C4-2B (cell line): ENCODE data around the gene MT1G.

Experiments
- ZFX ChIP-seq: fragments of 450-650 bp; IDR thresholded peaks from 2 replicates; pipeline ENCODE4 v1.6.1; 2017
- TF ChIP-seq, protein P1 (sequence below): fragments of 450-650 bp; conservative IDR thresholded peaks from 2 replicates; pipeline ENCODE4 v1.5.1; 2017; ENCODE audit warnings: mild to moderate bottlenecking

GRCh38 chr16:56636616-56637413 is 31.1 kb downstream of the MT1G start:
- TF ChIP-seq, protein P1, sequence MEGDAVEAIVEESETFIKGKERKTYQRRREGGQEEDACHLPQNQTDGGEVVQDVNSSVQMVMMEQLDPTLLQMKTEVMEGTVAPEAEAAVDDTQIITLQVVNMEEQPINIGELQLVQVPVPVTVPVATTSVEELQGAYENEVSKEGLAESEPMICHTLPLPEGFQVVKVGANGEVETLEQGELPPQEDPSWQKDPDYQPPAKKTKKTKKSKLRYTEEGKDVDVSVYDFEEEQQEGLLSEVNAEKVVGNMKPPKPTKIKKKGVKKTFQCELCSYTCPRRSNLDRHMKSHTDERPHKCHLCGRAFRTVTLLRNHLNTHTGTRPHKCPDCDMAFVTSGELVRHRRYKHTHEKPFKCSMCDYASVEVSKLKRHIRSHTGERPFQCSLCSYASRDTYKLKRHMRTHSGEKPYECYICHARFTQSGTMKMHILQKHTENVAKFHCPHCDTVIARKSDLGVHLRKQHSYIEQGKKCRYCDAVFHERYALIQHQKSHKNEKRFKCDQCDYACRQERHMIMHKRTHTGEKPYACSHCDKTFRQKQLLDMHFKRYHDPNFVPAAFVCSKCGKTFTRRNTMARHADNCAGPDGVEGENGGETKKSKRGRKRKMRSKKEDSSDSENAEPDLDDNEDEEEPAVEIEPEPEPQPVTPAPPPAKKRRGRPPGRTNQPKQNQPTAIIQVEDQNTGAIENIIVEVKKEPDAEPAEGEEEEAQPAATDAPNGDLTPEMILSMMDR, result no peak
- TF ChIP-seq ZFX, result no peak
